GM21528 (cell line): Measurements from ENCODE around the gene SBF1.

Source experiments
- ATAC-seq: cut with Tn5 transposase; IDR thresholded peaks from one replicate; pipeline ENCODE4 v1.9.1; 2021; ENCODE audit warnings: mild to moderate bottlenecking, moderate library complexity; ENCODE audit not compliant: unreplicated experiment, low FRiP score

Gene SBF1

DNA sequence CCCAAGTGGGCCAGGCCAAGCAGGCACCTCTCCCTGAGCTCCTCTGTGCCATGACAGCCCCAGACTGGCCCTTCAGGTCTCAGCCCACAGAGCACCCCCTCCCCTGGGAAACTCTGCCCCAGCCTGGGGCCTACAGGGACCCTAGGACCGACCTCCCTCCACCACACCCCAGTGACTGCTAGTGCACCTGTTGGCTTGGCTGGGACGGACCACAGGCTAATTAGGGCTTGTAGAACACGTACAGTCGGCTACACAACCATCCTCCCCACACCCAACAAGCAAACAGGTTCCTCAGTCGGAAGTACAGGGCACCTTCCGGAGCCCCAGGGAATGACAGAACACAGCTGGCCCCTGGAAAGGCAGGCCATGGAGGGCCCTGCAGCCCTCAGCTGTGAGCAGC is 4.3 kb downstream of the SBF1 start:
- ATAC-seq: no peak

DNA sequence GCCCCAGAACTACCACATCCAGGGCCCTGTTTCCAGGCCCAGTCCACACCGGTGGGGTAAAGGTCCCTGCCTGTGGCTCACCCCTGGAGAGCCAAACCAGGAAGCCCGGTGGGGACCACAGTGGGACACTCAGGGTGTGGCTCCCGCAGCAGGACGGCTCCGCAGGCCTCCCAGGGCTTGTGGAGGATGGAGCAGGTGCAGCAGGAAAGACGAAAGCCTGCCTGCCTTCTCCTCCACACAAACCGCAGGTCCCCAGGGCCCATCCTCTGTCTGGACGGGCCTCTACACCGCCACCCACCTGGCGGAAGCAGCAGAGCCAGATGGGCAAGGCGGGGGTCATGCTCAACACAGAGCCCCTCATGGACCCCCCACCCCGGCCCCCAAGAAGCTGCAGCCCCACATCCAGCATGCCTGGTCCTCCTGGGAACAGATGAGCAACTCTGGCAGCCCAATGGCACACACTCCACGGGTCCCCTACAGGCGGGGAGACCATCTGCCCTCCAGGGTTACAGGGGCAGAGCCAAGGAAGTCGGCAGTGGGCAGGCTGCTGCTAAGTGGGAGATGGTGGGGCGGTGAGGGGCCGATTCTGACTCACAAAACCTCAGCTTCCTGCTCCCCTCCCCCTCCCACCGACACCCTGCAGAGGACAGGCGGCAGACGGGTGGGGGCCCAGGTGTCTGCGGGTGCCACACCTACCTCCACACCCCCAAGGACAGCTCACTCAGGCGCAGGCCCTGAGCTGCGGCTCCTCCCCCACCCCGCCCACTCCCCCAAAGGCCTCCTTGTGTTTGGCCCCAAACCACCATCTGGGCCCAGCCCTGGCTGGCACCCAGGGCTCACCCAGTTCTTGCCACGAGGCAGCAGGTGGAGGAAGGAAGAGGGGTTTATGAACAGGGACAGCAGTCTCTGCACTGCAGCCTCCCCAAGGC is 5.2 kb downstream of the SBF1 start:
- no peak for ATAC-seq

GRCh38 chr22:50468626-50469025 is 6.2 kb downstream of the SBF1 start:
- no peak for ATAC-seq

- no peak for ATAC-seq
Observed at GRCh38 chr22:50467773-50468440, 6.9 kb downstream of the SBF1 start.

GRCh38 chr22:50467341-50467740 is 7.5 kb downstream of the SBF1 start:
- no peak for ATAC-seq

DNA sequence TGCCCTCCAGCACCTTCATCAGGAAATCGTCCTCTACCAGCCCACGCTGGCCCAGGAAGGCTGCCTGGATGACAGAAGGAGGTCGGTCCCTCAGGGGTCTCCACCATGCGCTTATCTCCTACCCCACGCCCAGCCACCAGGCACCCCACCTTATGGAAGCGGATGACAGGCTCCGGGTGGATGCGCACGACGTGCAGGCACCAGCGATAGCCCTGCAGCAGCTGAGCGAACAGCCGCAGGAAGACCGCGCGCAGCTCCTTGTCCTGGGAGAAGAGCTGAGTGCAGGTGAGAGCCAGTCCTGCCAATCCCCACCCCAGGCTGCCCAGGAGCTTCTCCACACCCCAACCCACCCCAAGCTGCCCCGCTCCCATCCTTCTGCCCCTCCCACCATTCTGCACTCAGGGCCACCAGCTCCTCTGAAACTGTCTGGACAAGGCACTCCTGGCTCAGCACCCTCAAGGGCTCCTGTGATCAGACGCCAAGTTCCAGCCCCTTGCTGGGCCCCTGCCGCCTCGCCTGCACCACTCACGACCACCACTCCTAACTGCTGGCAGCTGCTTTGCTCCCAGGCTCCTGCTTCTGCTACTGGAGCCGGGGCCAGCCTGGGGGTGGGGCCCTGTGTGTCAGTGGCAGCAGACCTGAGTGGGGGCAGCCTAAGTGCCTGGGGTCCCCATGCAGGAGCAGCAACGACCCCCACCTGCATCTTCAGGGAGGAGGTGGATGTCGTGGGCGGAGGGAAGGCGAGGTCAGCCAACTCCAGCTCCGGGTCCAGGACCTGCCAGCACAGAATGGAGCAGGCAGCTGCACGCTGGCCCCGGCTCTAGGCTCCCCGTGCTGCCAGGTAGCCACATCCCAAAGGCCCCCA is 9.5 kb downstream of the SBF1 start:
- ATAC-seq: no peak

DNA sequence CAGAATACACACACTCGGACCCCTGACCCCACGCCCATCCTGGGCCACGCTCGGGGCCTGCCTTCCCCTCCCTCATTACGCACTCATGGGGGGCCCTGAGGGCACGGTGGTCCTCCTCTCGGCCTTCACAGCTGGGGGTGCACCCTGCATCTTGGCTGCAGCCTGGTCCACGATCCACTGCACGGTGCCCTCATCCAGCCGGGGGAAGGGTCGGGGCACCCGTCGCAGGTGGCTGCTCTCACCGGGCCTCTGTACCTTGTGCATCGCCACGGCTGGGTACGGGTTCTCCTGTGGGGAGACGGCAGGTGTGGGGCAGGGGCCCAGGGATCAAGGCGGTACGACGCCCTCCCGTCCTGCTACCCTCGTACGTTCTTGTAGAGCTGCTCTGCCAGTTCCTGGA is 10.4 kb downstream of the SBF1 start:
- no peak for ATAC-seq

- no peak for ATAC-seq
Observed at GRCh38 chr22:50463188-50463900, 11.5 kb downstream of the SBF1 start.

GRCh38 chr22:50461979-50462540 is 12.8 kb downstream of the SBF1 start:
- no peak for ATAC-seq

- ATAC-seq: no peak
Observed at GRCh38 chr22:50461536-50461935, 13.3 kb downstream of the SBF1 start.

GRCh38 chr22:50460938-50461337 is 13.9 kb downstream of the SBF1 start:
- no peak for ATAC-seq

- no peak for ATAC-seq
Observed at GRCh38 chr22:50459496-50460140, 15.2 kb downstream of the SBF1 start.

DNA sequence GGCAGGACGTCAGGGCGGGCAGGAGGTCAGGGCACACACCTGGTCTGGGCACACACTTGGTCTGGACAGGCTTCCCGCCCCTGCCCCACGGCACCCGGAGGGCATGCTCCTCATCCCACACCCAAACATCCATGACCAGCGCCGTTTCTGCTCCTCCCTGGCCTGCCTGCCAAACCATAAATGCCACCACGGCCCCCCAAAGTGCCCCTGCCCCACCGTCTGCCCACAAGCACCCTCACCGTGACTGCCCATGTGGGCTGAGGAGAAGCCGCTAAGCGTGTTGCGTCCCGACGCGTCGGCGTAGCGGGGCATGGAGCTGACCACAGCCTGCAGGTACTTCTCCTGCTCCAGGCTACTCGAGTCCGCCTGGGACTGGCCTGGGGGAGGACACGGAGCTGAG is 15.8 kb downstream of the SBF1 start:
- ATAC-seq: no peak

GRCh38 chr22:50456466-50457234 is 18.2 kb downstream of the SBF1 start:
- ATAC-seq: no peak

GRCh38 chr22:50456026-50456425 is 18.8 kb downstream of the SBF1 start:
- no peak for ATAC-seq

GRCh38 chr22:50455201-50455600 is 19.6 kb downstream of the SBF1 start:
- ATAC-seq: no peak

DNA sequence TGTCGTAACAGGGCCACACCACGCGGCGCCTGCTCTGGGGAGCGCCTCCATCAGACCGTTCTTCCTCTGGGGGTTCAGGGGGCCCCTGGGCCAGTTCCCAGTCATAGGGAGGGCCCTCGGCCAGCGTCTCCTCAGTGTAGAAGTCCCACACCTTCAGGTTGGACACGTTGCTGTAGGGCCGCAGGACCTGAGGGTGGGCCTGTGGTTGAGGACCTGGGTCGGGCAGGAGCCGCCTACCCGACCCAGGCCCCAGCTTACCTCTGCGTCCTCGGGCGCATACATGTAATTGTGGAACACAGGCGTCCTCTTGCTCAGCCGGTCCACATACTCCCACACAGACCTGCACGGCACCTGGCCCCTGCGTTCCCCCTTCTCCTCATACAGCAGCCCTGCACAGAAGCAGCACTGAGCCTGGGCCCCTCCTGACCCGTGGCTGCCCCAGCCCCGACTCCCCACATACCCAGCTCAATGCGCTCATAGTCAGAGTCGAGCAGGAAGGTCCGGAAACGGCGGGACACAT is 20.2 kb downstream of the SBF1 start:
- ATAC-seq: no peak

DNA sequence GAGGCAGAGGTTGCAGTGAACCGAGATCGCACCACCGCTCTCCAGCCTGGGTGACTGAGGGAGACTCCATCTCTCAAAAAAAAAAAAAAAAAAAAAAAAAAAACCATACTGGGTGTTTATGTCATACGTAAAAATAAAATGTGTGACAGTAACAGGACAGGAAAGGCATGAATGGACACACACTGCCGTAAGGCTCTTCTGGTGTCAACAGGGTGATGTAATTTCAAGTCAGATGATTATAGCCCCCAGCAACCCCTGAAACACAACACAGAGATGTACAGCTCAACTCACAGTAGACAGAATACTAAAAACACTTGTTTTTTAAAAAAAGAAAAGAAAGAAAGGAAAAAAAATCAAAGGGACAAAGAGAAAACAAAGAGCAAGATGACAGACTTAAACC is 22.2 kb downstream of the SBF1 start:
- ATAC-seq: no peak
